Measurements from ENCODE around the gene PDE11A. TPM values are rescaled to one million over a fixed set of nuclear protein-coding genes. Genes with fewer than 3 reads are reported as not detected.
A peak's percentile ranks its signal among the peaks of the same experiment; 100 is the strongest.

Gene PDE11A
- total RNA-seq, 1 experiment from 2014 or later = 0.61 TPM

DNA sequence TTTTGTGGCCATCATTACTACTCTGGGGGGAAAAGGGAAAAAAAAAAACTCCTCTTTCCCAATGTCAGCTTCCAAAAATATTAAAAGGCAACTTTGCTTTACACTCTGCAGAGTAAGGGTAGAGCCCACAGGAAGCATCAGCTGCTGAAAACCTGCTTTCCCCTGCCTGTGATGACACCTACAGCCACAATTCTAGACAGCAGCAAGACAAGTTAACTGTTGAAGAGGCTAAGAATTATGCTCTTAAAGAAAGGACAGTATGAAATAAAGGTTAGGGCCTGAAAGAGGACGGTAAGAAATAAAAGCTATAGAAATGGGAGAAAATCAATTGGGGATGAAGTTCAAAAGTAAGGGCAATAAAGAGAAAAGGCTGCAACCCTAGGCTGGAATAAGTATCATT lies 3.0 kb downstream of the PDE11A start:
- CTCF ChIA-PET = no interaction called here
- Histone ChIP-seq H3K4me3 (replicated peaks in 1 of 2; ENCODE audit: low read depth in 1 of 2, low read length in 2 of 2) (no peak overlapping the region), H3K27me3 (ENCODE audit: insufficient read depth, low read length) (no peaks in the 10 kb centered on the region), H3K9ac (ENCODE audit: low read length) (no peak overlapping the region), H3K9me3 (ENCODE audit: control insufficient read depth in 1 of 2, insufficient read depth in 1 of 2, low read depth in 1 of 2, low read length in 2 of 2) (no peaks in the 10 kb centered on the region), H4K20me1 (ENCODE audit: insufficient read depth) (no peaks in the 10 kb centered on the region), H3K27ac (ENCODE audit: low read depth, low read length) (no peak overlapping the region), H3K4me1 (ENCODE audit: control insufficient read depth in 1 of 2, insufficient read depth in 2 of 2, low read length in 2 of 2) (peaks cover 14 to 32% of the 10 kb centered on the region in 2 experiments), H2AFZ (ENCODE audit: low read depth, low read length, poor library complexity, severe bottlenecking) (no peak overlapping the region), H3K36me3 (ENCODE audit: control insufficient read depth in 1 of 2, insufficient read depth in 2 of 2, low read length in 2 of 2) (no peaks in the 10 kb centered on the region), H3K79me2 (ENCODE audit: insufficient read depth, low read length) (no peaks in the 10 kb centered on the region), H3K4me2 (ENCODE audit: low read length) (no peak overlapping the region), H3K9me2 (ENCODE audit: insufficient read depth) (no peaks in the 10 kb centered on the region)
- intact Hi-C loops (cut with micrococcal nuclease) = no loop called here
- RAD21 ChIA-PET (ENCODE audit: low non-redundant PET in 1 of 2, low total read pairs in 2 of 2, uncharacterized antibody in 2 of 2, unreplicated experiment in 2 of 2) = no interaction called here
- POLR2A ChIA-PET = no interaction called here
- ATAC-seq (no peak), DNase-seq (ENCODE audit: low read depth, low spot score) (no peak)
- no peak for TF ChIP-seq FOSL1 (IDR thresholded peaks at IDR 0.05; ENCODE audit: low read depth)
- TF ChIP-seq, protein P1, sequence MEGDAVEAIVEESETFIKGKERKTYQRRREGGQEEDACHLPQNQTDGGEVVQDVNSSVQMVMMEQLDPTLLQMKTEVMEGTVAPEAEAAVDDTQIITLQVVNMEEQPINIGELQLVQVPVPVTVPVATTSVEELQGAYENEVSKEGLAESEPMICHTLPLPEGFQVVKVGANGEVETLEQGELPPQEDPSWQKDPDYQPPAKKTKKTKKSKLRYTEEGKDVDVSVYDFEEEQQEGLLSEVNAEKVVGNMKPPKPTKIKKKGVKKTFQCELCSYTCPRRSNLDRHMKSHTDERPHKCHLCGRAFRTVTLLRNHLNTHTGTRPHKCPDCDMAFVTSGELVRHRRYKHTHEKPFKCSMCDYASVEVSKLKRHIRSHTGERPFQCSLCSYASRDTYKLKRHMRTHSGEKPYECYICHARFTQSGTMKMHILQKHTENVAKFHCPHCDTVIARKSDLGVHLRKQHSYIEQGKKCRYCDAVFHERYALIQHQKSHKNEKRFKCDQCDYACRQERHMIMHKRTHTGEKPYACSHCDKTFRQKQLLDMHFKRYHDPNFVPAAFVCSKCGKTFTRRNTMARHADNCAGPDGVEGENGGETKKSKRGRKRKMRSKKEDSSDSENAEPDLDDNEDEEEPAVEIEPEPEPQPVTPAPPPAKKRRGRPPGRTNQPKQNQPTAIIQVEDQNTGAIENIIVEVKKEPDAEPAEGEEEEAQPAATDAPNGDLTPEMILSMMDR (IDR thresholded peaks at IDR 0.05 in 2 of 3, conservative IDR thresholded peaks at IDR 0.05 in 1 of 3; ENCODE audit: borderline replicate concordance in 1 of 3, insufficient read depth in 1 of 3, low read depth in 2 of 3, low read length in 2 of 3) = 0 out of 6 replicates have a peak, but pooled peaks of 1 of the 3 experiments have one; percentile 16
- TF ChIP-seq RAD21 (IDR thresholded peaks at IDR 0.05; ENCODE audit: low read depth) = peak; percentile 24; the same call in 1 of the 2 replicates
- BruUV-seq (replicated peaks) = no TSS peak

DNA sequence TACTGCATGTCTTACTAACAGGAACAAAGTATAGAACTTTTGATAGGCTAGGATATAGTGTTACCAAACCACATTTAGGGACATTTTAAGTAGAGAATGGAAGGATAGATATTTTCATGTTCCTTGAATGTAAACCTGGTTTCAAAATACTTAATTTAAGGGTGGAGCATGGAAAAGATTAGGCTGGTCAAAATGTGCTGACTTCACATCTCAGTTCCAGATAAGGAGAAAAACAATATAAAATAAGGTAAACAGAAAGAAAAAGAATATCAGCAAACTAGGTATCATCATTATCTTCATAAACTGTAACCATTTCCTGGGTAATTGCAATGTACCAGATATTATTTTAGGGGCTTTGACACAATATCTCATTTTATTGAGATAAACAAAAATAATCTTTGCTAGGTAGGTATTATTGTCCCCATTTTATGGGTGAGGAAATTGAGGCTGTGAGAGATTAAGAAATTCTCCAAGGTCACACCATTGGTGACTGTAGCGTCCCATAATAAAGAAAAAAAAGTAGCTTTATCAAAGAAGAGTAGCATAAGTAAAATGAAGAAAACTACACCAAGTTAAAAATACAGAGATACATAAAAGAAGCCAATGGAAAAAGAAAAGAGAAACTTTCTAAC lies 3.6 kb downstream of the PDE11A start:
- no peak for ATAC-seq
- no peaks in the 10 kb centered on the region for H3K36me3 ChIP-seq (ENCODE audit: control insufficient read depth in 1 of 2, insufficient read depth in 2 of 2, low read length in 2 of 2)
- DNase-seq (ENCODE audit: low read depth, low spot score) = no peak
- RAD21 ChIA-PET (ENCODE audit: low non-redundant PET in 1 of 2, low total read pairs in 2 of 2, uncharacterized antibody in 2 of 2, unreplicated experiment in 2 of 2) = no interaction called here
- H3K4me1 ChIP-seq (ENCODE audit: control insufficient read depth in 1 of 2, insufficient read depth in 2 of 2, low read length in 2 of 2) = peaks cover 8 to 26% of the 10 kb centered on the region in 2 experiments; a peak in 3 of 4 replicates
- H3K4me2 ChIP-seq (ENCODE audit: low read length) = no peak overlapping the region
- no TSS peak for BruUV-seq (replicated peaks)
- no peaks in the 10 kb centered on the region for H3K9me2 ChIP-seq (ENCODE audit: insufficient read depth)
- no peaks in the 10 kb centered on the region for H3K27me3 ChIP-seq (ENCODE audit: insufficient read depth, low read length)
- H3K27ac ChIP-seq (ENCODE audit: low read depth, low read length) = no peak overlapping the region
- no peak overlapping the region for H2AFZ ChIP-seq (ENCODE audit: low read depth, low read length, poor library complexity, severe bottlenecking)
- CTCF ChIA-PET = no interaction called here
- POLR2A ChIA-PET = no interaction called here
- intact Hi-C loops (cut with micrococcal nuclease) = no loop called here
- no peak overlapping the region for H3K9ac ChIP-seq (ENCODE audit: low read length)
- no peak overlapping the region for H3K4me3 ChIP-seq (replicated peaks in 1 of 2; ENCODE audit: low read depth in 1 of 2, low read length in 2 of 2)
- no peaks in the 10 kb centered on the region for H3K9me3 ChIP-seq (ENCODE audit: control insufficient read depth in 1 of 2, insufficient read depth in 1 of 2, low read depth in 1 of 2, low read length in 2 of 2)
- TF ChIP-seq JUND (IDR thresholded peaks at IDR 0.05) (no peak), TCF7L2 (IDR thresholded peaks at IDR 0.05; ENCODE audit: borderline replicate concordance, extremely low read depth, insufficient read depth, insufficient read length) (no peak), POLR2AphosphoS5 (IDR thresholded peaks at IDR 0.05; ENCODE audit: low read depth, low read length) (no peak), EZH2 (IDR thresholded peaks at IDR 0.05) (no peak), ZNF274 (IDR thresholded peaks at IDR 0.05; ENCODE audit: low read depth, low read length) (no peak), POLR2A (IDR thresholded peaks at IDR 0.05; ENCODE audit: borderline replicate concordance, extremely low read depth, insufficient read depth, insufficient read length) (no peak), RAD21 (IDR thresholded peaks at IDR 0.05; ENCODE audit: low read depth) (no peak), MAX (IDR thresholded peaks at IDR 0.05) (no peak), CEBPB (IDR thresholded peaks at IDR 0.05; ENCODE audit: low read depth) (no peak), SP1 (IDR thresholded peaks at IDR 0.05; ENCODE audit: low read depth) (no peak)
- TF ChIP-seq, protein P1 (IDR thresholded peaks at IDR 0.05 in 2 of 3, conservative IDR thresholded peaks at IDR 0.05 in 1 of 3; ENCODE audit: borderline replicate concordance in 1 of 3, insufficient read depth in 1 of 3, low read depth in 2 of 3, low read length in 2 of 3) = no peak
- no peaks in the 10 kb centered on the region for H3K79me2 ChIP-seq (ENCODE audit: insufficient read depth, low read length)
- no peaks in the 10 kb centered on the region for H4K20me1 ChIP-seq (ENCODE audit: insufficient read depth)
